Activated CD4-positive, alpha-beta T cell treated with anti-CD3 and anti-CD28 coated beads, Interleukin-2, amount 50 U/mL, for 16 hours (primary cell): ENCODE measurements around the gene MED9.

Experiments used
- DNase-seq: peaks from one replicate; pipeline ENCODE4 v3.0.0-alpha.2; 2020

The MED9 gene

GRCh38 chr17:17540278-17540906 lies 63.6 kb downstream of the MED9 start:
- DNase-seq, result no peak

GRCh38 chr17:17540935-17541639 lies 64.3 kb downstream of the MED9 start:
- no peak for DNase-seq

GRCh38 chr17:17541640-17542001 lies 64.8 kb downstream of the MED9 start:
- DNase-seq, result no peak
